Measurements from ENCODE around the gene ZNF236. TPM values are rescaled to one million over a fixed set of nuclear protein-coding genes. Genes with fewer than 3 reads are reported as not detected.
"Not testable (repeated sequence)": the region's sequence is repeated elsewhere in the genome, so short reads cannot be mapped to it uniquely, and the experiment has no call there.

The ZNF236 gene
- total RNA-seq, 1 donor from 2014 or later = 20.4 TPM

DNA sequence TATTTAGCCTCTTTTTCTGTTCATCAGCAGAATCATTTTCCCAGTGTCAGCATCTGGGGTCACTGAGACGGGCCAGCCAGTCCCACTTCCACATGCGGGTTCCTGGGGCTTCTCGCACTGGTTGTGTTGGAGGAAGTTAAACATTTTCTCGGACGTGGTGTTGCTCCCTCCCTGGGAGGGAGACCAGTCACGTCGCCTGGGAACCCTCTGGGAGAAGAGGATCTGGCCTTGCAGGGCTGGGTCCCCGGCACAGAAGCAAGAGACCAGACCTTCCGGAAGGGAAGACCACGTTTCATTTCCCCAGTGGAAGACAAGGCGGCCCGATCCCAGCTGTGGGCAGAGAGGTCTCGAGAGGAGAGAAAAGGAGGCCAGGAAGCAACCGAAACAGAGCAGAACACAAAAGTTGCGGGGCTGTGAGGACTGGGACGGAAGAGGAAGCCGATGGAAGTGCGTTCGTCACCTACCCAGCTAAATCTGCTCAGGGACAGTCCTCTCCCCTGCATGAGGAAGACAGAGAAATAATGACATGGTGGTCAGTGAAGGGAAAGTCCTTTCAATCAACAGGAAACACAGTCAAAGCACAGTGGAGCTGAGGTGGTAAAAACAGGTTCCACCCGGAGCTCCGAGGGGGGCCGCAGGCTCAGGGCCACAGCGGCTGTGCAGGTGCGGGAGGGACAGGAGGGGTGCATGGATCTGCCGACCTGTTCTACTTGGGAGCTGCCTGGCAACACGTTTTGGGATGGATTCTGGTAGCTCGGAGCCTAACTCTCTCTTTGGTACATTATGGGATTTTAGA is 165.9 kb downstream of the ZNF236 start:
- Mint-ChIP-seq H3K9me3 (ENCODE audit: unreplicated experiment) (no peaks in the 10 kb centered on the region), H3K4me3 (ENCODE audit: unreplicated experiment) (no peak overlapping the region), H3K36me3 (ENCODE audit: unreplicated experiment) (no peaks in the 10 kb centered on the region), H3K27ac (ENCODE audit: unreplicated experiment) (no peak overlapping the region), H3K4me1 (ENCODE audit: unreplicated experiment) (no peaks in the 10 kb centered on the region), H3K27me3 (ENCODE audit: unreplicated experiment) (peaks cover 4% of the 10 kb centered on the region)
- TF ChIP-seq CTCF (IDR thresholded peaks at IDR 0.05) = no peak
- no peak for DNase-seq (ENCODE audit: extremely low spot score, unreplicated experiment)

- H3K9me3 Mint-ChIP-seq (ENCODE audit: unreplicated experiment) = no peaks in the 10 kb centered on the region
- TF ChIP-seq CTCF (IDR thresholded peaks at IDR 0.05) = no peak
- H3K4me1 Mint-ChIP-seq (ENCODE audit: unreplicated experiment) = no peaks in the 10 kb centered on the region
- H3K36me3 Mint-ChIP-seq (ENCODE audit: unreplicated experiment) = no peaks in the 10 kb centered on the region
- no peak overlapping the region for H3K4me3 Mint-ChIP-seq (ENCODE audit: unreplicated experiment)
- peaks cover 6% of the 10 kb centered on the region for H3K27me3 Mint-ChIP-seq (ENCODE audit: unreplicated experiment)
- no peak for DNase-seq (ENCODE audit: extremely low spot score, unreplicated experiment)
- no peak overlapping the region for H3K27ac Mint-ChIP-seq (ENCODE audit: unreplicated experiment)
Measured at GRCh38 chr18:76988827-76989646, 166.7 kb downstream of the ZNF236 start.

- Mint-ChIP-seq H3K27ac (ENCODE audit: unreplicated experiment) (no peak overlapping the region), H3K36me3 (ENCODE audit: unreplicated experiment) (no peaks in the 10 kb centered on the region), H3K9me3 (ENCODE audit: unreplicated experiment) (no peaks in the 10 kb centered on the region), H3K27me3 (ENCODE audit: unreplicated experiment) (peaks cover 6% of the 10 kb centered on the region), H3K4me1 (ENCODE audit: unreplicated experiment) (no peaks in the 10 kb centered on the region), H3K4me3 (ENCODE audit: unreplicated experiment) (no peak overlapping the region)
- TF ChIP-seq CTCF (IDR thresholded peaks at IDR 0.05) = no peak
- peak; percentile 48 for DNase-seq (ENCODE audit: extremely low spot score, unreplicated experiment)
Measured at GRCh38 chr18:76989647-76990190, 167.4 kb downstream of the ZNF236 start.

DNA sequence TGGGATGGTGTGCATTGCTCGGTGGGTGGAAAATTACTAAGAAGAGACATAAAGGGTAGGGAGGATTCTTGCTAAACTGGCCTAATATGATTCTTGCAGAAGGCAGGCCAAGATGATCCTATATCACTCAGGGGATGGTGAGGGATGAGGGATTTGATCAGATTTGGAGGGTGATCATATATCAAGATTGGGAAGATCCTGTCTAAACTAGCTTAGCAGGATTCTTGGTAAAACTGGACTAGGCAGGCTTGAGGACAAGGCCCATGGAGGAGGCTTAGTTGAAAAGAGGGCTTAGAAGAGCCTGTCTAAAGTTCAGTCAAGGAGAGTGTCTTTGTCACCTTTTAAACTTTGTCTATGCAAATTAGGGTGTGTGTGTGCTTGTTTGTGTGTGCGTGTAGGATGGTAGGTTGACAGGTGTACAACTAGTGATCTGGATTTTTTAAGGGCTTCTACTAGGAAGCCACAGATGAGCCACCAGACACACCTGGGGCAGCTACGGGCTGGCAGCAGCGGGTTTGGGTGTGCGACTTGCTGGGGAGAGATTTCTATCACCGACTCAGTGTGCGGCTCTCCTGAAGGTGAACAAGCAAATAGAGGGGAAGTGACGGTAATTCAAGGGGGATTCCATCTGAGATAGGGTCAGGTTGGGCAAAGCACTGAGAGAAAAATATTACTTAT is 168.1 kb downstream of the ZNF236 start:
- H3K27me3 Mint-ChIP-seq (ENCODE audit: unreplicated experiment) = peaks cover 10% of the 10 kb centered on the region
- peak; percentile 42 for DNase-seq (ENCODE audit: extremely low spot score, unreplicated experiment)
- not testable (repeated sequence) for H3K9me3 Mint-ChIP-seq (ENCODE audit: unreplicated experiment); H3K4me1 Mint-ChIP-seq (ENCODE audit: unreplicated experiment); H3K27ac Mint-ChIP-seq (ENCODE audit: unreplicated experiment); H3K4me3 Mint-ChIP-seq (ENCODE audit: unreplicated experiment); H3K36me3 Mint-ChIP-seq (ENCODE audit: unreplicated experiment)

- Mint-ChIP-seq H3K36me3 (ENCODE audit: unreplicated experiment) (no peaks in the 10 kb centered on the region), H3K4me3 (ENCODE audit: unreplicated experiment) (no peak overlapping the region), H3K27ac (ENCODE audit: unreplicated experiment) (no peak overlapping the region), H3K9me3 (ENCODE audit: unreplicated experiment) (no peaks in the 10 kb centered on the region), H3K4me1 (ENCODE audit: unreplicated experiment) (no peaks in the 10 kb centered on the region), H3K27me3 (ENCODE audit: unreplicated experiment) (peaks cover 15% of the 10 kb centered on the region)
- peak; percentile 75 for DNase-seq (ENCODE audit: extremely low spot score, unreplicated experiment)
- no peak for TF ChIP-seq CTCF (IDR thresholded peaks at IDR 0.05)
Measured at GRCh38 chr18:76991021-76991688, 168.8 kb downstream of the ZNF236 start.
